ENCODE measurements around the gene TENM3. TPM values are rescaled to one million over a fixed set of nuclear protein-coding genes. Genes with fewer than 3 reads are reported as not detected.

The TENM3 gene
- total RNA-seq, 1 donor: 24.2 TPM

DNA sequence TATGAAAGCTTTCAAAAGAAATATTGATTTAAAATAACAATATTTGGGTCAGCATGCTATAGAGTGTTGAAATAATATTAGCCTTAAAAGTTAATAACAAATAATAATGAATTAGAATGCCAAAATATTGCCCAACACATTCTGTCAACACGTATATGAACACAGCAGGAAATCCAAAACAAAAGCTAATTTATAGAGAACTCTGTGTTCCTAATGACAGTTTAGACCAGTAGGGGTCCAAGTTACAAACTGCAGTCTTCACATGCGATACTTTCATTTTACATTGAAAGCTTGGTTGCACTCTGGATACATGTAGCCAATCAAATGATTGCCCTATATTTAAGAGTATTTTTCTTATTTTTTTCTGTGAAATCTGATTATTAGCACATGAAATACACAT, 399.6 kb downstream of the TENM3 start:
- no peak overlapping the region for H3K4me3 ChIP-seq (ENCODE audit: low read depth, low read length)
- TF ChIP-seq, protein P1, sequence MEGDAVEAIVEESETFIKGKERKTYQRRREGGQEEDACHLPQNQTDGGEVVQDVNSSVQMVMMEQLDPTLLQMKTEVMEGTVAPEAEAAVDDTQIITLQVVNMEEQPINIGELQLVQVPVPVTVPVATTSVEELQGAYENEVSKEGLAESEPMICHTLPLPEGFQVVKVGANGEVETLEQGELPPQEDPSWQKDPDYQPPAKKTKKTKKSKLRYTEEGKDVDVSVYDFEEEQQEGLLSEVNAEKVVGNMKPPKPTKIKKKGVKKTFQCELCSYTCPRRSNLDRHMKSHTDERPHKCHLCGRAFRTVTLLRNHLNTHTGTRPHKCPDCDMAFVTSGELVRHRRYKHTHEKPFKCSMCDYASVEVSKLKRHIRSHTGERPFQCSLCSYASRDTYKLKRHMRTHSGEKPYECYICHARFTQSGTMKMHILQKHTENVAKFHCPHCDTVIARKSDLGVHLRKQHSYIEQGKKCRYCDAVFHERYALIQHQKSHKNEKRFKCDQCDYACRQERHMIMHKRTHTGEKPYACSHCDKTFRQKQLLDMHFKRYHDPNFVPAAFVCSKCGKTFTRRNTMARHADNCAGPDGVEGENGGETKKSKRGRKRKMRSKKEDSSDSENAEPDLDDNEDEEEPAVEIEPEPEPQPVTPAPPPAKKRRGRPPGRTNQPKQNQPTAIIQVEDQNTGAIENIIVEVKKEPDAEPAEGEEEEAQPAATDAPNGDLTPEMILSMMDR (IDR thresholded peaks at IDR 0.05; ENCODE audit: insufficient read depth, low read depth, low read length): peak; percentile 21
- DNase-seq (ENCODE audit: low read depth): peak; percentile 4

DNA sequence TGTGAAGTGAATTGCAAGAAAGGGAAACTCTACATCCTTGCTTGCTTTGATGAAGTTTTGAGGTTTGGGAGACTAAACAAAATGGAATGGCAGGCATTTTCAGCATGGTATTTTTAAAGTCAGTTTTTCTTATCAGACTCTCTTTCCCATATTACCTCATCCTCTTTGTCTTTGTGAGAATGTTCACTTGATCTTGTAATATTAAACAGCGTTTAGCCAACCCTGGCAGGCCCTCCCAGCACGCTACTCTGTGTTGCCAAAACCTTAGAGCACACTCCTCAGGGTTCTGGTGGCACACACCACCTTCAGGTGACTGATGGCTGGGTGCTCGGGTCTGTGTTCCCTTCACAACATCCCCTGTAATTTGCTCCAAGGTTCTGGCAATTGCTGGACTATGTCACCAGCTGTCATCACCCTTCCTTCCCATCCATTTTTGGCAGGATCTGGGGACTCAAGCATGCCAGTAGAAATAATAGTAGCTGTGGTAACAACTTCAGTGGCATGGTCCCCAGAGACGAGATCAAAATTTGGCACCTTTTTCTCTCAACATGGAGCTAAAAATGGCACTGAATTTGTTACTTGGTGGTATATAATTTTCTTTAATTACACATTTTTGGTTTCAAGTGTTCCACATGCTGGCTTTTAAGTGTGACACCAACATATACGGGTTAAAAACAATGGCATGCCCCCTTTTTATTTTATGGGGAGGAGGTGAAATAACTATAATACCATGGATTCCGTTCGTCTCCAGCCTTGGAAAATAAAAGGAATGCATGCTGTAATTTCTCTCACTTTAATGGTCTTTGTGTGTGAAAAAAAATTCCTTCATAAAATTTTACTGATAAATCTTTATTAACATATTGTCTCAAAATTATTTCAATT, 400.8 kb downstream of the TENM3 start:
- DNase-seq (ENCODE audit: low read depth): peak; percentile 19
- no peak overlapping the region for H3K4me3 ChIP-seq (ENCODE audit: low read depth, low read length)
- TF ChIP-seq, protein P1 (IDR thresholded peaks at IDR 0.05; ENCODE audit: insufficient read depth, low read depth, low read length): no peak

DNA sequence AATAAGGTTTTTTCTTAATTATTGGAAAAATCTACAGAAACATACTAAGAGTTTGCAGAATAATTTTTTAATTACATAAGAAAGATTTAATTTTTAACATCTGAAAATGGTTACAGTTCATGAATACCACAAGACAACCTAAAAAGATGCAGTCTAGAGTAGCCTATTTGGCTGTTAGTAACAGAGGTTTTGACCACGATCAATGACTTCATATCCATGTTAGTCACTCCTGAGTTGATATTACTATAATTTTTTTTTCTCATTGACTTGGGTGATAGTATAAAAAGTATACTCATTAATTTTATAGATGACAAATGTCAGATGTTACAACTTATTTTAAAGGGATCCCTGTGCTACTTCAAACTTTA, 401.5 kb downstream of the TENM3 start:
- no peak overlapping the region for H3K4me3 ChIP-seq (ENCODE audit: low read depth, low read length)
- TF ChIP-seq, protein P1 (IDR thresholded peaks at IDR 0.05; ENCODE audit: insufficient read depth, low read depth, low read length): no peak
- DNase-seq (ENCODE audit: low read depth): no peak

DNA sequence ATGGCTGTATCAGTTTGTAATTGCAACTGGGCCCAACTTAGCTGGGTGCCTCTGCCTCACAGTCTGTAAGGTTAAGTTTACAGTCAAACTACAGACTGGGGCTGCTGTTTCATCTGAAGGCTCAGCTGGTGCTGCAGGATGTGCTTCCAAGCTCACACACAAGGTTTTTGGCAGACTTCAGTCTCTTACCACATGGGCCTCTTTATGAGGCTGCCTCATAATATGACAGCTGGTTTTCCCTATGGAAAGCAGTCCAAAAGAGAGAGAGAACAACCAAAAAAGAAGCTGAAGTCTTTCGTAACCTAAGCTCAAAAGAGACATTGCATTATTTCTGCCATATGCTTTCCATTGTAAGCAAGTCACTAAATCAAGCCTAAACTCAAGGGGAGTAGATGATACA, 402.3 kb downstream of the TENM3 start:
- no peak for DNase-seq (ENCODE audit: low read depth)
- TF ChIP-seq, protein P1 (IDR thresholded peaks at IDR 0.05; ENCODE audit: insufficient read depth, low read depth, low read length): no peak
- H3K4me3 ChIP-seq (ENCODE audit: low read depth, low read length): no peak overlapping the region

DNA sequence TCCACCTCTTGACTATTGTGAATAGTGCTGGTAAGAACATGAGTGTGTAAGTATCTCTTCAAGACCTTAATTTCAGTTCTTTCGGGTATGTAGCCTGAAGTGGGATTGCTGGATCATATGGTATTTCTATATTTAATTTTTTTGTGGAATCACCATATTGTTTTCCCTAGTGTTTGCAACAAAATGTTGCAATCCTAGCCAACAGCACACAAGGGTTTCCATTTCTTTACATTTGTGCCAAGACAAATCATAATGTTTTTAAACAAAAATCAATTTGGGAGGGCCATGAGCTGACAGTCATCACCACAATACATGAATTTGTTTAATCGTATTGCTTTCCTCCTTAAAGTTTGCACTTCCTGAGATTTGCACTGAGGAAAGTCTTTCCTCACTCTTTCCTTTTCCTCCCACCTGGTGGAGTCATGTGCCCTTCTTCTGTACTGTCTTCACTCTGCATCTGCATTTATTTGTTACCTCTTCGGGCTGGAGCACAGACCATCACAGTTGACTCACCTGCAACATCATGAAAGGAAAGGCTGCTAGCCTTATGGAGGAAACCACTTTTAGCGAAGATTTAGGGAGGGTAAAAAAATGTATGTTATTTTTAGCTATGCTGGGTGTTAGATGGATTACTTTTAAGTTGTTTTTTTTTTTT, 404.6 kb downstream of the TENM3 start:
- no peak for DNase-seq (ENCODE audit: low read depth)

DNA sequence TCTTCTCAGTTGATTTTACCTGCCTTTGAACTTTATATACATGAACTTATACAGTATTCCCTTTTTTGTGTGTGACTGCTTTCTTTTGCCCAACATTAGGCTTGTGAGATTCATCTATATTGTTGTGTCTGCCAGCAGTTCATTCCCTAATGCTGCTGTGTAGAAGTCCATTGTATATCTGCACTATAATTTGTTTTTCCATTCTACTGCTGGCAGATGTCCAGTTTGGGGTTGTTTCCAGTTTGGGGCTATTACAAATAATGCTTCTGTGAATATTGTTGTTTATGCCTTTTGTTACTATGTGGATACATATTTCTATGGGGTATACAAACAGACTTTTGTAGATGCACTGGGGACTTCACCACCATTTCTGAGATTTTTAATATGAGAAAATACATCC, 405.6 kb downstream of the TENM3 start:
- TF ChIP-seq, protein P1 (IDR thresholded peaks at IDR 0.05; ENCODE audit: insufficient read depth, low read depth, low read length): no peak
- no peak overlapping the region for H3K4me3 ChIP-seq (ENCODE audit: low read depth, low read length)

More for the DNA sequence above, 404.6 kb downstream of the TENM3 start:
- TF ChIP-seq, protein P1 (IDR thresholded peaks at IDR 0.05; ENCODE audit: insufficient read depth, low read depth, low read length): no peak
- no peak overlapping the region for H3K4me3 ChIP-seq (ENCODE audit: low read depth, low read length)

More for the DNA sequence above, 405.6 kb downstream of the TENM3 start:
- DNase-seq (ENCODE audit: low read depth): no peak
